H9 (cell line): Measurements from ENCODE around the gene LPP. TPM values are rescaled to one million over a fixed set of nuclear protein-coding genes. Genes with fewer than 3 reads are reported as not detected.

Experiments used
- DNase-seq: peaks from one replicate; pipeline ENCODE4 v3.0.0-alpha.2; 2017
- H2AFZ ChIP-seq: one replicate; pipeline ENCODE4 v1.6.1; 2013; ENCODE audit warnings: mild to moderate bottlenecking, low read length, control low read depth, moderate library complexity
- H2AK5ac ChIP-seq: 2 replicates; pipeline ENCODE4 v1.6.1; 2013; ENCODE audit warnings: low read length, control low read depth, mixed read lengths; ENCODE audit not compliant: insufficient read length
- H2BK120ac ChIP-seq: one replicate; pipeline ENCODE4 v1.6.1; 2013; ENCODE audit warnings: low read depth, mild to moderate bottlenecking, low read length, control low read depth, inconsistent platforms; ENCODE audit not compliant: poor library complexity, severe bottlenecking
- H2BK12ac ChIP-seq: 2 replicates; pipeline ENCODE4 v1.6.1; 2013; ENCODE audit warnings: low read length, control low read depth, mixed read lengths, low read depth; ENCODE audit not compliant: insufficient read length
- H2BK15ac ChIP-seq: 2 replicates; pipeline ENCODE4 v1.6.1; 2013; ENCODE audit warnings: low read depth, low read length, control low read depth
- H2BK20ac ChIP-seq: one replicate; pipeline ENCODE4 v1.6.1; 2013; ENCODE audit warnings: low read depth, mild to moderate bottlenecking, low read length, control low read depth, inconsistent platforms; ENCODE audit not compliant: poor library complexity, severe bottlenecking
- H2BK5ac ChIP-seq: 2 replicates; pipeline ENCODE4 v1.6.1; 2013; ENCODE audit warnings: low read length, control low read depth, mixed read lengths; ENCODE audit not compliant: insufficient read length
- H3K14ac ChIP-seq: 2 replicates; pipeline ENCODE4 v1.6.1; 2013; ENCODE audit warnings: low read length, control low read depth; ENCODE audit not compliant: insufficient read depth
- H3K18ac ChIP-seq: 2 replicates; pipeline ENCODE4 v1.6.1; 2013; ENCODE audit warnings: low read depth, mild to moderate bottlenecking, mixed read lengths, low read length, control low read depth; ENCODE audit not compliant: insufficient read length
- H3K23ac ChIP-seq: 2 replicates; pipeline ENCODE4 v1.6.1; 2013; ENCODE audit warnings: low read length, control low read depth, mixed read lengths, low read depth; ENCODE audit not compliant: insufficient read length
- H3K23me2 ChIP-seq: 2 replicates; pipeline ENCODE4 v1.6.1; 2013; ENCODE audit warnings: low read depth, mild to moderate bottlenecking, mixed read lengths, low read length, control low read depth; ENCODE audit not compliant: insufficient read length, poor library complexity, severe bottlenecking
- H3K27ac ChIP-seq: 2 replicates; pipeline ENCODE4 v1.5.1; 2013; ENCODE audit warnings: low read length, control low read depth, mixed read lengths, low read depth; ENCODE audit not compliant: insufficient read length
- H3K27me3 ChIP-seq: 2 replicates; pipeline ENCODE4 v1.6.1; 2013; ENCODE audit warnings: low read length, control low read depth, inconsistent platforms; ENCODE audit not compliant: insufficient read depth
- H3K4ac ChIP-seq: 2 replicates; pipeline ENCODE4 v1.6.1; 2013; ENCODE audit warnings: low read depth, mild to moderate bottlenecking, control low read depth, inconsistent platforms, low read length, moderate library complexity
- H3K4me1 ChIP-seq: 2 replicates; pipeline ENCODE4 v1.6.1; 2013; ENCODE audit warnings: low read length, control low read depth, inconsistent platforms; ENCODE audit not compliant: insufficient read depth
- H3K4me2 ChIP-seq: 2 replicates; pipeline ENCODE4 v1.6.1; 2013; ENCODE audit warnings: low read length, control low read depth, mixed read lengths; ENCODE audit not compliant: insufficient read length, insufficient read depth
- H3K56ac ChIP-seq: 2 replicates; pipeline ENCODE4 v1.6.1; 2013; ENCODE audit warnings: low read depth, mild to moderate bottlenecking, mixed read lengths, low read length, control low read depth; ENCODE audit not compliant: insufficient read length
- H3K79me1 ChIP-seq: 2 replicates; pipeline ENCODE4 v1.6.1; 2013; ENCODE audit warnings: low read depth, mild to moderate bottlenecking, moderate library complexity, low read length, control low read depth, inconsistent platforms; ENCODE audit not compliant: insufficient read depth, poor library complexity, severe bottlenecking
- H3K79me2 ChIP-seq: 2 replicates; pipeline ENCODE4 v1.6.1; 2013; ENCODE audit warnings: low read length, control low read depth, inconsistent platforms; ENCODE audit not compliant: insufficient read depth
- H3K9ac ChIP-seq: 2 replicates; pipeline ENCODE4 v1.6.1; 2013; ENCODE audit warnings: low read length, control low read depth, mixed read lengths; ENCODE audit not compliant: insufficient read length; ENCODE audit errors: extremely low read depth
- H3K9me3 ChIP-seq: one replicate; pipeline ENCODE4 v1.6.1; 2013; ENCODE audit warnings: low read depth, low read length, inconsistent platforms; ENCODE audit not compliant: control insufficient read depth
- H3T11ph ChIP-seq: one replicate; pipeline ENCODE4 v1.6.1; 2013; ENCODE audit warnings: mild to moderate bottlenecking, low read length, control low read depth, inconsistent platforms
- H4K20me1 ChIP-seq: one replicate; pipeline ENCODE4 v1.6.1; 2013; ENCODE audit not compliant: control insufficient read depth, insufficient read length, insufficient read depth
- H4K5ac ChIP-seq: 2 replicates; pipeline ENCODE4 v1.6.1; 2013; ENCODE audit warnings: low read depth, mild to moderate bottlenecking, mixed read lengths, low read length, control low read depth; ENCODE audit not compliant: insufficient read length
- H4K8ac ChIP-seq: replicated peaks from 2 replicates; pipeline ENCODE4 v1.6.1; 2013; ENCODE audit warnings: low read length, control low read depth, mixed read lengths, low read depth; ENCODE audit not compliant: insufficient read length
- H4K91ac ChIP-seq: 2 replicates; pipeline ENCODE4 v1.6.1; 2013; ENCODE audit warnings: low read depth, mild to moderate bottlenecking, moderate library complexity, mixed read lengths, low read length, control low read depth; ENCODE audit not compliant: insufficient read length
- H3K27ac Mint-ChIP-seq, 3 experiments: 2 replicates in 2 of 3; 3 replicates in 1 of 3; pipeline ENCODE4 v1.8.0; 2020 to 2021; ENCODE audit warnings: mixed read lengths in 3 of 3, mild to moderate bottlenecking in 1 of 3, moderate library complexity in 1 of 3
- H3K27me3 Mint-ChIP-seq: 2 replicates; pipeline ENCODE4 v1.8.0; 2021; ENCODE audit warnings: low read depth, mild to moderate bottlenecking, moderate library complexity, mixed read lengths
- H3K36me3 Mint-ChIP-seq, 3 experiments: 2 replicates in 2 of 3; 3 replicates in 1 of 3; pipeline ENCODE4 v1.8.0; 2020 to 2021; ENCODE audit warnings: low read depth in 3 of 3, mixed read lengths in 3 of 3; ENCODE audit not compliant: insufficient read depth in 1 of 3
- H3K4me1 Mint-ChIP-seq, 2 experiments: 2 replicates each; pipeline ENCODE4 v1.8.0; 2020; ENCODE audit warnings: mixed read lengths in 2 of 2
- H3K4me3 Mint-ChIP-seq, 2 experiments: 2 replicates in 1 of 2; 3 replicates in 1 of 2; pipeline ENCODE4 v1.8.0; 2020 to 2021; ENCODE audit warnings: mild to moderate bottlenecking in 2 of 2, mixed read lengths in 2 of 2, moderate library complexity in 1 of 2
- H3K9me3 Mint-ChIP-seq, 2 experiments: 2 replicates in 1 of 2; 3 replicates in 1 of 2; pipeline ENCODE4 v1.8.0; 2020; ENCODE audit warnings: mild to moderate bottlenecking in 2 of 2, mixed read lengths in 2 of 2, moderate library complexity in 1 of 2
- CTCF ChIP-seq: fragments of 200-600 bp; sonication (generic); conservative IDR thresholded peaks from 3 replicates; pipeline ENCODE4 v1.8.0; 2021; ENCODE audit warnings: antibody characterized with exemption, mild to moderate bottlenecking
- total RNA-seq: library from RNA; stranded (reverse); gene quantifications from 2 replicates; pipeline ENCODE4 v1.2.1, GENCODE V29; 2021

Gene LPP
- total RNA-seq, 1 experiment from 2014 or later = 64.6 TPM

GRCh38 chr3:188160751-188161150 lies 6.8 kb downstream of the LPP start:
- no peak overlapping the region for H3K27ac ChIP-seq
- no peak overlapping the region for H2BK5ac ChIP-seq
- no peak overlapping the region for H3T11ph ChIP-seq
- no peak for DNase-seq
- H3K9me3 ChIP-seq = no peaks in the 10 kb centered on the region
- no peak overlapping the region for H2BK12ac ChIP-seq
- H2BK120ac ChIP-seq = no peak overlapping the region
- no peak overlapping the region for H3K9ac ChIP-seq
- H2BK15ac ChIP-seq = no peak overlapping the region
- H3K4me2 ChIP-seq = no peak overlapping the region
- no peak overlapping the region for H3K4ac ChIP-seq
- H3K36me3 Mint-ChIP-seq = peaks cover 0 to 2% (median 0%) of the 10 kb centered on the region in 3 experiments; a peak in 1 of 7 replicates
- no peaks in the 10 kb centered on the region for H3K9me3 Mint-ChIP-seq
- no peaks in the 10 kb centered on the region for H3K4me1 ChIP-seq
- H3K14ac ChIP-seq = no peak overlapping the region
- peaks cover 31 to 35% of the 10 kb centered on the region in 2 experiments for H3K4me1 Mint-ChIP-seq
- no peak overlapping the region; a peak in 2 of 7 replicates for H3K27ac Mint-ChIP-seq
- H4K8ac ChIP-seq = no peak overlapping the region
- no peaks in the 10 kb centered on the region for H3K23me2 ChIP-seq
- no peak overlapping the region for H4K5ac ChIP-seq
- TF ChIP-seq CTCF = no peak
- H3K23ac ChIP-seq = no peak overlapping the region
- H2AK5ac ChIP-seq = no peak overlapping the region
- H3K4me3 Mint-ChIP-seq = no peak overlapping the region
- H2AFZ ChIP-seq = no peak overlapping the region
- H3K27me3 Mint-ChIP-seq = no peaks in the 10 kb centered on the region
- H2BK20ac ChIP-seq = no peak overlapping the region
- H3K79me1 ChIP-seq = no peaks in the 10 kb centered on the region
- no peak overlapping the region for H4K91ac ChIP-seq
- no peaks in the 10 kb centered on the region for H3K27me3 ChIP-seq
- no peaks in the 10 kb centered on the region for H4K20me1 ChIP-seq
- H3K79me2 ChIP-seq = peaks cover 34% of the 10 kb centered on the region
- no peak overlapping the region for H3K18ac ChIP-seq
- H3K56ac ChIP-seq = no peak overlapping the region
